A549 (cell line): ENCODE results near the gene CDH18. TPM values are rescaled to one million over a fixed set of nuclear protein-coding genes. Genes with fewer than 3 reads are reported as not detected.

Source experiments
- ATAC-seq, 2 experiments: fragments of 200-7000 bp in 1 of 2; fragments of >200 bp in 1 of 2; cut with Nextera tagmentation in 1 of 2; cut with Tn5 transposase in 1 of 2; 3 replicates each; pipeline versions ENCODE4 v1.8.0 to v1.9.1; 2018 to 2020; ENCODE audit warnings: mild to moderate bottlenecking in 1 of 2, moderate library complexity in 1 of 2
- CTCF ChIA-PET: fragments of 300-600 bp; sonication (Branson Sonifier 250); formaldehyde crosslinking; extraction: SDS; loops from one replicate; lab custom pipeline; 2021; ENCODE audit warnings: antibody characterized with exemption, inconsistent platforms; lab: Yijun Ruan, JAX
- POLR2A ChIA-PET: fragments of 350-600 bp; formaldehyde crosslinking; extraction: SDS; loops from one replicate; lab custom pipeline; 2021; ENCODE audit warnings: antibody characterized with exemption, inconsistent platforms; lab: Yijun Ruan, JAX
- DNase-seq, 2 experiments: peaks; one replicate each; pipeline versions ENCODE4 v3.0.0 to v3.0.0-alpha.2; 2011 to 2016; ENCODE audit warnings: low read depth in 1 of 2, low spot score in 1 of 2
- FAIRE-seq: peaks from 2 replicates; lab custom pipeline; 2011; peaks lifted over from hg19 to GRCh38; lab: Jason Lieb, UNC
- H3K27ac ChIP-seq, 2 experiments: fragments of >200 bp; sonication (Bioruptor Twin); formaldehyde crosslinking; 3 replicates each; pipeline ENCODE4 v1.5.1; 2016 to 2017
- H3K4me1 ChIP-seq: fragments of >200 bp; sonication (Bioruptor Twin); formaldehyde crosslinking; 3 replicates; pipeline ENCODE4 v1.6.1; 2016
- H3K4me2 ChIP-seq: fragments of >200 bp; sonication (Bioruptor Twin); formaldehyde crosslinking; 3 replicates; pipeline ENCODE4 v1.6.1; 2016
- H3K4me3 ChIP-seq: fragments of >200 bp; sonication (Bioruptor Twin); formaldehyde crosslinking; 3 replicates; pipeline ENCODE4 v1.5.1; 2016
- H3K9me3 ChIP-seq: fragments of >200 bp; sonication (Bioruptor Twin); formaldehyde crosslinking; 3 replicates; pipeline ENCODE4 v1.6.1; 2016
- CEBPB ChIP-seq, 2 experiments: fragments of >200 bp in 1 of 2; sonication (Bioruptor Twin) in 1 of 2; formaldehyde crosslinking in 1 of 2; IDR thresholded peaks; 2 replicates each; pipeline ENCODE4 v1.6.1; 2012 to 2016
- CHD4 ChIP-seq: fragments of 200-600 bp; sonication (generic); IDR thresholded peaks from 2 replicates; pipeline ENCODE4 v1.6.1; 2016; ENCODE audit warnings: antibody characterized with exemption, mild to moderate bottlenecking, borderline replicate concordance
- EHMT2 ChIP-seq: fragments of 200-600 bp; sonication (generic); IDR thresholded peaks from 2 replicates; pipeline ENCODE4 v1.6.1; 2016; ENCODE audit warnings: antibody characterized with exemption, low read depth, mild to moderate bottlenecking, moderate library complexity
- EP300 ChIP-seq, 2 experiments: fragments of >200 bp; sonication (Bioruptor Twin); formaldehyde crosslinking; IDR thresholded peaks; 2 replicates in 1 of 2; 3 replicates in 1 of 2; pipeline ENCODE4 v1.6.1; 2016 to 2017
- ESRRA ChIP-seq: fragments of 150-350 bp; IDR thresholded peaks from 2 replicates; pipeline ENCODE4 v1.6.1; 2014; ENCODE audit warnings: mild to moderate bottlenecking, low read length, borderline replicate concordance
- FOSB ChIP-seq: fragments of 250-450 bp; sonication (Bioruptor Pico); IDR thresholded peaks from 2 replicates; pipeline ENCODE4 v1.5.0; 2020; ENCODE audit warnings: mild to moderate bottlenecking, moderate library complexity
- FOSL2 ChIP-seq, 2 experiments: fragments of 450-650 bp in 1 of 2; fragments of >200 bp in 1 of 2; sonication (Bioruptor Twin) in 1 of 2; formaldehyde crosslinking; IDR thresholded peaks; 2 replicates each; pipeline versions ENCODE4 v1.5.0 to v1.6.1; 2016 to 2020; ENCODE audit warnings: mild to moderate bottlenecking in 1 of 2, moderate library complexity in 1 of 2
- GATA3 ChIP-seq: IDR thresholded peaks from 2 replicates; pipeline ENCODE4 v1.6.1; 2012; ENCODE audit warnings: borderline replicate concordance
- HDAC2 ChIP-seq: fragments of 200-600 bp; sonication (generic); IDR thresholded peaks from 2 replicates; pipeline ENCODE4 v1.6.1; 2016
- JUN ChIP-seq, 2 experiments: fragments of >200 bp; sonication (Bioruptor Twin); formaldehyde crosslinking; IDR thresholded peaks; 2 replicates in 1 of 2; 3 replicates in 1 of 2; pipeline ENCODE4 v1.6.1; 2016 to 2017
- KDM1A ChIP-seq: fragments of 200-600 bp; sonication (generic); IDR thresholded peaks from 2 replicates; pipeline ENCODE4 v1.6.1; 2016; ENCODE audit warnings: low read depth, mild to moderate bottlenecking
- MAZ ChIP-seq: fragments of 150-350 bp; IDR thresholded peaks from 2 replicates; pipeline ENCODE4 v1.6.1; 2014; ENCODE audit warnings: antibody characterized with exemption, low read depth, low read length, borderline replicate concordance
- NFE2L2 ChIP-seq: fragments of 150-350 bp; conservative IDR thresholded peaks from 2 replicates; pipeline ENCODE4 v1.6.1; 2014; ENCODE audit warnings: low read length
- PHF8 ChIP-seq: fragments of 200-600 bp; sonication (generic); IDR thresholded peaks from 2 replicates; pipeline ENCODE4 v1.6.1; 2016; ENCODE audit warnings: low read depth, mild to moderate bottlenecking, antibody characterized with exemption, moderate library complexity, borderline replicate concordance
- RFX5 ChIP-seq: fragments of 450-650 bp; IDR thresholded peaks from 2 replicates; pipeline ENCODE4 v1.7.1; 2014; ENCODE audit warnings: antibody characterized with exemption, mild to moderate bottlenecking, moderate library complexity
- RNF2 ChIP-seq: fragments of 200-600 bp; sonication (generic); IDR thresholded peaks from 2 replicates; pipeline ENCODE4 v1.6.1; 2016; ENCODE audit warnings: low read depth, mild to moderate bottlenecking, antibody characterized with exemption, moderate library complexity, borderline replicate concordance
- SMC3 ChIP-seq: fragments of >200 bp; sonication (Bioruptor Twin); formaldehyde crosslinking; IDR thresholded peaks from 3 replicates; pipeline ENCODE4 v1.6.1; 2018; ENCODE audit warnings: inconsistent platforms
- SREBF2 ChIP-seq: fragments of 450-650 bp; IDR thresholded peaks from 2 replicates; pipeline ENCODE4 v1.6.1; 2014; ENCODE audit warnings: mild to moderate bottlenecking, moderate library complexity
- ZFP36 ChIP-seq: fragments of 450-650 bp; IDR thresholded peaks from 2 replicates; pipeline ENCODE4 v1.6.1; 2014; ENCODE audit warnings: borderline replicate concordance; ENCODE audit not compliant: partially characterized antibody
- ZNF302 ChIP-seq: fragments of 250-450 bp; sonication (Bioruptor Pico); IDR thresholded peaks from 2 replicates; pipeline ENCODE4 v1.9.0; 2021; ENCODE audit warnings: inconsistent platforms, mild to moderate bottlenecking, moderate library complexity
- ZSCAN20 ChIP-seq: fragments of 250-450 bp; sonication (Bioruptor Pico); IDR thresholded peaks from 2 replicates; pipeline ENCODE4 v1.8.0; 2022; ENCODE audit warnings: mild to moderate bottlenecking, moderate library complexity
- WGBS: methylation state at CpG from one replicate; pipeline ENCODE4 v1.1.6; 2017; ENCODE audit errors: missing lambda C conversion rate; 5-methylcytosine and 5-hydroxymethylcytosine counted together
- polyA plus RNA-seq, 4 experiments: library from polyadenylated mRNA; depleted of rRNA in 3 of 4; stranded (reverse); fragments of >200 nt; fragmentation: RNase III in 1 of 4; extraction: RNeasy Plus Mini Kit Qiagen cat#74134 plus additional on column Dnase treatment in 1 of 4; gene quantifications; 2 replicates in 3 of 4; 3 replicates in 1 of 4; pipeline ENCODE4 v1.2.3, GENCODE V29; 2011 to 2017
- TF ChIP-seq, protein P1 (sequence below): fragments of >200 bp; sonication (Bioruptor Twin); formaldehyde crosslinking; IDR thresholded peaks from 3 replicates; pipeline ENCODE4 v1.6.1; 2016
- TF ChIP-seq, protein P2 (sequence below): fragments of 150-350 bp; IDR thresholded peaks from 2 replicates; pipeline ENCODE4 v1.6.1; 2014; ENCODE audit warnings: low read depth, mild to moderate bottlenecking, low read length
- TF ChIP-seq, protein P3 (sequence below): IDR thresholded peaks from 2 replicates; pipeline ENCODE4 v1.6.1; 2012

CDH18 gene
- polyA plus RNA-seq, 2 of the 4 experiments (the other 2 are of a cell fraction), result not detected

DNA sequence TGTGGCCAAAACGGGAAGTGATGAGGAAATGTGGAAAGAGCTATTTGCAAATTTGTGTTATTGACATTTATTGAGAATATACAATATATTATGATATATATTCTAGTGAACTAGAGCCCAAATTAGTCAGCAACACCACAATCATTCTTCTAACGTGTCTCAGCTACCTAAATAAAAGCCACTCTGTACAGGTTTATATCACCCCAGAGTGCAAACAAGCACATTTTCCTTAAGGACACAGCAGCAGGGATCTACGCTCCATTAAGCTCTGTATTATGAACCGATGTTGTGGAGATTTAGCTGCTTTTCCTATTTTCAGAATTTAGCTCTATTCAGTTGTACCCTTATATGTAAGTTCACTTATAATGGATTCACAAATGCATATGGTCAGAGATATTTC, 77.9 kb downstream of the CDH18 start:
- ATAC-seq, result no peak
- POLR2A ChIA-PET, result no interaction called here

DNA sequence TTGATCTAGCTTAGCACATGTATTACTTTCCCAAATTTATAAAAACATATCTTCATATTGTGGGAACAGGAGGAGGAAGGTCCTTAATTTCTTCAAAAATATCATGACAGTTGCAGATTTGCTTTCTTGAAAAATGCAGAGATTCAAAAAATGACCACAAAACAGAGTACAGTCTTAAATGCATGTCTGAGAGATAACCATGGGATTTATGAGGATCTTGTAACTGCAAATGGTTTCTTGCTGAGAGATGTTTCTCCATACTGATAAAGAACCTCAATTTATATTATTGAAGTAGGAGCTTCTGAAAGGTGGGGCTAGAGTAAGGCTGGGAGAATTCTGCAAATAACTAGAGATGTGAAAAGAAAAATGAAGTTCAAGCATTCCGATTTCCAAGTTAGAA, 83.2 kb downstream of the CDH18 start:
- DNase-seq (no peak), FAIRE-seq (no peak), ATAC-seq (no peak)
- Histone ChIP-seq H3K27ac (no peak overlapping the region), H3K4me2 (no peak overlapping the region), H3K4me3 (no peak overlapping the region), H3K4me1 (no peaks in the 10 kb centered on the region), H3K9me3 (no peaks in the 10 kb centered on the region)
- POLR2A ChIA-PET, result no interaction called here
- no peak for TF ChIP-seq EP300 (IDR thresholded peaks at IDR 0.05)
- TF ChIP-seq GATA3, result no peak
- TF ChIP-seq JUN (IDR thresholded peaks at IDR 0.05), result no peak
- TF ChIP-seq ZSCAN20 (CRISPR knock-in tag), result no peak
- no peak for TF ChIP-seq ZNF302
- no peak for TF ChIP-seq KDM1A
- no peak for TF ChIP-seq SMC3
- no peak for TF ChIP-seq RFX5
- no peak for TF ChIP-seq ZFP36
- no peak for TF ChIP-seq EHMT2
- no peak for TF ChIP-seq CEBPB (IDR thresholded peaks at IDR 0.05)
- TF ChIP-seq, protein P1, sequence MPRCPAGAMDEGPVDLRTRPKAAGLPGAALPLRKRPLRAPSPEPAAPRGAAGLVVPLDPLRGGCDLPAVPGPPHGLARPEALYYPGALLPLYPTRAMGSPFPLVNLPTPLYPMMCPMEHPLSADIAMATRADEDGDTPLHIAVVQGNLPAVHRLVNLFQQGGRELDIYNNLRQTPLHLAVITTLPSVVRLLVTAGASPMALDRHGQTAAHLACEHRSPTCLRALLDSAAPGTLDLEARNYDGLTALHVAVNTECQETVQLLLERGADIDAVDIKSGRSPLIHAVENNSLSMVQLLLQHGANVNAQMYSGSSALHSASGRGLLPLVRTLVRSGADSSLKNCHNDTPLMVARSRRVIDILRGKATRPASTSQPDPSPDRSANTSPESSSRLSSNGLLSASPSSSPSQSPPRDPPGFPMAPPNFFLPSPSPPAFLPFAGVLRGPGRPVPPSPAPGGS, result no peak
- TF ChIP-seq RNF2, result no peak
- no peak for TF ChIP-seq FOSL2 (IDR thresholded peaks at IDR 0.05)
- TF ChIP-seq FOSL2 (CRISPR knock-in tag; IDR thresholded peaks at IDR 0.05), result no peak
- 43% methylated on average over 1 of the region's 1 CpG for WGBS
- CTCF ChIA-PET, result no interaction called here

More for the DNA sequence above, 77.9 kb downstream of the CDH18 start:
- TF ChIP-seq HDAC2, result no peak
- TF ChIP-seq CHD4, result no peak
- TF ChIP-seq FOSL2 (IDR thresholded peaks at IDR 0.05), result no peak
- TF ChIP-seq FOSL2 (CRISPR knock-in tag; IDR thresholded peaks at IDR 0.05), result no peak
- no peak for TF ChIP-seq PHF8
- TF ChIP-seq, protein P2, sequence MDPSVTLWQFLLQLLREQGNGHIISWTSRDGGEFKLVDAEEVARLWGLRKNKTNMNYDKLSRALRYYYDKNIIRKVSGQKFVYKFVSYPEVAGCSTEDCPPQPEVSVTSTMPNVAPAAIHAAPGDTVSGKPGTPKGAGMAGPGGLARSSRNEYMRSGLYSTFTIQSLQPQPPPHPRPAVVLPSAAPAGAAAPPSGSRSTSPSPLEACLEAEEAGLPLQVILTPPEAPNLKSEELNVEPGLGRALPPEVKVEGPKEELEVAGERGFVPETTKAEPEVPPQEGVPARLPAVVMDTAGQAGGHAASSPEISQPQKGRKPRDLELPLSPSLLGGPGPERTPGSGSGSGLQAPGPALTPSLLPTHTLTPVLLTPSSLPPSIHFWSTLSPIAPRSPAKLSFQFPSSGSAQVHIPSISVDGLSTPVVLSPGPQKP, result no peak
- TF ChIP-seq ESRRA, result no peak
- Histone ChIP-seq H3K4me2 (no peak overlapping the region), H3K27ac (no peak overlapping the region), H3K9me3 (no peaks in the 10 kb centered on the region), H3K4me3 (no peak overlapping the region), H3K4me1 (no peaks in the 10 kb centered on the region)
- DNase-seq (no peak), FAIRE-seq (no peak)
- CTCF ChIA-PET, result no interaction called here
- WGBS, result 26% methylated on average over 4 of the region's 4 CpGs

DNA sequence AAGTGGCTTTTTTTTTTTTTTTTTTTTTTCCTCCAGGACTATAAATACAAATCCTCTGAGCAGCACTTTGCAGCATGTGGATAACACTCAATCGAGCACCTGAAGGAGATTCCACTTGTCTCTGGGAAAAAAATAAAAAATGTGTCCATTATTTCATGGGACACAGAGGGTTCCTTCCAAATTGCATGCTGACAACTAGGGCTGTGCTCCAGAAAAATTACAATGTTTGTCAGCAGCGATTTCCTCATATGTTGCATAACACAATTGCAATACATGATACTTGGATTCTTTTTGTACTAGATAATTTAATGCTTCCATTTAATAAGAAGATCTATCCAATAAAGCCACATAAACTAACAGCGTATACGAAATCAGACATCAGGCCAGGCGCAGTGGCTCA, 84.4 kb downstream of the CDH18 start:
- H3K4me2 ChIP-seq, result no peak overlapping the region
- 59% methylated on average over 5 of the region's 5 CpGs for WGBS
- POLR2A ChIA-PET, result no interaction called here
- CTCF ChIA-PET, result no interaction called here
- no peak for TF ChIP-seq MAZ
- TF ChIP-seq RNF2, result no peak
- TF ChIP-seq SREBF2, result no peak
- TF ChIP-seq, protein P3, sequence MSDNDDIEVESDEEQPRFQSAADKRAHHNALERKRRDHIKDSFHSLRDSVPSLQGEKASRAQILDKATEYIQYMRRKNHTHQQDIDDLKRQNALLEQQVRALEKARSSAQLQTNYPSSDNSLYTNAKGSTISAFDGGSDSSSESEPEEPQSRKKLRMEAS, result no peak
- TF ChIP-seq FOSB (CRISPR knock-in tag), result no peak
- TF ChIP-seq NFE2L2, result no peak
- TF ChIP-seq SMC3, result no peak
- no peak for TF ChIP-seq FOSL2 (IDR thresholded peaks at IDR 0.05)
- TF ChIP-seq FOSL2 (CRISPR knock-in tag; IDR thresholded peaks at IDR 0.05), result no peak
- no peak for TF ChIP-seq EHMT2
- no peak for TF ChIP-seq KDM1A
- no peak for TF ChIP-seq ESRRA
- TF ChIP-seq, protein P1, result no peak
- DNase-seq (no peak), ATAC-seq (no peak), FAIRE-seq (no peak)
- no peaks in the 10 kb centered on the region for H3K9me3 ChIP-seq
- no peak overlapping the region for H3K4me3 ChIP-seq
- no peak overlapping the region for H3K27ac ChIP-seq
- no peaks in the 10 kb centered on the region for H3K4me1 ChIP-seq
